GM18868 (cell line): ENCODE results near the gene SCYGR2.

Experiments used
- ATAC-seq: cut with Tn5 transposase; IDR thresholded peaks from one replicate; pipeline ENCODE4 v1.9.1; 2021; ENCODE audit warnings: mild to moderate bottlenecking, moderate library complexity; ENCODE audit not compliant: unreplicated experiment

SCYGR2 gene

GRCh38 chr2:227612546-227613271 lies 14.0 kb downstream of the SCYGR2 start:
- no peak for ATAC-seq

- no peak for ATAC-seq
These were observed 14.6 kb downstream of the SCYGR2 start for GRCh38 chr2:227613272-227613660.

DNA sequence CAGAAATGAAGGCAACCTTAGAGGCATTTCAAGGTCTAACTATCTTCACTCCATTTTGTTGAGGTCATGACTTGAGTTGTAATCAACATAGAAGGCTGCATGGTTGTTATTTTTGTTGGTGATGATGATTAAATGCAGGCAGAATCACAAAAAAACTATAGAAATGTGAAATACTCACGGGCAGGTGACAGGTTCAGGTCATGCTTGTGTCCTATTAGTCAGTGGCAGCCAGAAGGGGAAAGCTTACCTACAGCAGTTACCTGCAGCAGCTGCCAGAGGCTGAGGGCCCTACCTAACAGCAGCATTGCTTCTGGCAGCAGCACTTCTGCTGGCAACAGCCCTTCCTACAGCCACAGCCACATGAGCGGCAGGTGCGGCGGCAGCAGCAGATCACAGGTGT lies 15.6 kb downstream of the SCYGR2 start:
- no peak for ATAC-seq

- ATAC-seq = no peak
These were observed 16.0 kb downstream of the SCYGR2 start, which contains the start of gene SCYGR3 for GRCh38 chr2:227614740-227615139. SCYGR3 (minus strand) TSS chr2:227614840; CDS start chr2:227614840, 0 bp downstream.

GRCh38 chr2:227615181-227615580 lies 16.5 kb downstream of the SCYGR2 start:
- no peak for ATAC-seq

GRCh38 chr2:227615906-227616305 lies 17.2 kb downstream of the SCYGR2 start:
- ATAC-seq = no peak

DNA sequence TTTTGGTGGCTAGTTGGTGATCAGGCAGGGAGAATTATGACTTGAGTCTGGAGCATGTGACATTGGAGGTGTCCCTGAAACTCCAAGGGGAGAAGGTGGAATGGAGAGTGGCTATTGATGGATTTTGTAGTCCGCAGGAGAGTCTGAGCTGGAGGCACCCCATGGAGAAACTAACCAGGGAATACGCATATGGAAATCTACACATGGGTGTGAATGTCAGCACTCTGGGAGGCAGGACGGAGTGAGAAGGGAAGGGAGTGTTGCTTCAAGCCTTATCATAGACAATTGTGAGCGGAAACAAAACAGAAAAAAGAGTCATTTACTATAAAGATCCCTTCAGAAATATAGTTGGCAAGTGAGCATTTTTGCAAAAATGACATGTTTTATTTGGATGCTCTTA lies 17.9 kb downstream of the SCYGR2 start:
- ATAC-seq = no peak

DNA sequence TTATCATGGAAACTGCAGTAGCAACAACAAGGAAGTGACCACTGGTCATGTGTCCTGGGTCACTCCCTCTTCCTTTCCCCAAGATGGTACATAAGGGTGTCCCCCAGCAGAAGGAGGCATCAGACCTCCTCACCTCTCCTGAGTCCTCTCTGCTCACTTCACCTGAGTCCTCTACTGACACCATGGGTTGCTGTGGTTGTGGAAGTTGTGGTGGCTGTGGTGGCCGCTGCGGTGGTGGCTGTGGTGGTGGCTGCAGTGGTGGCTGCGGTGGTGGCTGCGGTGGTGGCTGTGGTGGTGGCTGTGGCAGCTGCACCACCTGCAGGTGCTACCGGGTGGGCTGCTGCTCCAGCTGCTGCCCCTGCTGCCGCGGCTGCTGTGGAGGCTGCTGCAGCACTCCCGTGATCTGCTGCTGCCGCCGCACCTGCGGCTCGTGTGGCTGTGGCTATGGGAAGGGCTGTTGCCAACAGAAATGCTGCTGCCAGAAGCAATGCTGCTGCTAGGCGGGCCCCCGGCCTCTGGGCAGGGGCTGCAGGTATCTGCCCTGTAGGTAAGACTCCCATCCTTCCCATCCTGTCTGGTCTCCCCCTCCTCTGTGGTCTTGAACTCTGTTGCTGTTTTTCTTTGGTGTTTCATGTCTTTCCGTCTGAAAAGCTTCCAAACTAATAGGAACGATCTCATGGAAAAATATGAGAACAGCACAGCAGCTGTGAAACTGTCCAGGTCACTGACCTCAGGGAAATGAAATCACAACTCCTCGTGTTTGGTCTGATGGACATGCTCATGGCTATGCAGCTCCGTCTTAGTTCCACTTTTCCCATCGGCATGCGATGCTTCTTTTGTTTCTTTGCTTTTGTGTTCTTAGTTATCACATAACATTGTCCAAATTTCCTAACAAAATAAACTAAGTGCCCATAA lies 18.9 kb downstream of the SCYGR2 start, which contains the start of gene SCYGR4:
SCYGR4 (plus strand) TSS at position 183 of the 915 bp plus-strand sequence; CDS start at position 183, 0 bp downstream.
- ATAC-seq = no peak

GRCh38 chr2:227623226-227623625 lies 24.5 kb downstream of the SCYGR2 start:
- no peak for ATAC-seq

GRCh38 chr2:227625420-227625819 lies 26.7 kb downstream of the SCYGR2 start:
- no peak for ATAC-seq

GRCh38 chr2:227626580-227627151 lies 28.0 kb downstream of the SCYGR2 start:
- ATAC-seq = no peak

DNA sequence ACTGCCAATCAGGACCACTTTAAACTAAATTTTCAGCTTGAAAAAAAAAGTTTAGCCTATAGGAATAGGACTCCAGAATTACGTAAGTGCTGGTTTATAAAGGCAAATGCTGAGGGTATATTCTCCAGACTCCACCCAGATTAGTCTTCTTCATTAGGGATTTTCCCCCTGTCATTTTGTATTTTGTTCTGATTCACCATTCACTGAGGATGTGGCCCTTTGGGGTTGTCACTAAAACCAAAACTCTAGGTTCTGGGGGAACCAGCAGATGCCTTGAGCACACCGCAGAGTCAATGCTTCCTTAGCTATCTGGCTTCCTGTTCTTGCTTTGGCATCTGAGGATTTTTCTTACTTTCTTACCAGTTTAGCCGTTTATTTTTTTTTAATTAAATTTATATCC lies 29.1 kb downstream of the SCYGR2 start:
- peak; percentile 100 for ATAC-seq

GRCh38 chr2:227629435-227629834 lies 30.7 kb downstream of the SCYGR2 start:
- no peak for ATAC-seq

DNA sequence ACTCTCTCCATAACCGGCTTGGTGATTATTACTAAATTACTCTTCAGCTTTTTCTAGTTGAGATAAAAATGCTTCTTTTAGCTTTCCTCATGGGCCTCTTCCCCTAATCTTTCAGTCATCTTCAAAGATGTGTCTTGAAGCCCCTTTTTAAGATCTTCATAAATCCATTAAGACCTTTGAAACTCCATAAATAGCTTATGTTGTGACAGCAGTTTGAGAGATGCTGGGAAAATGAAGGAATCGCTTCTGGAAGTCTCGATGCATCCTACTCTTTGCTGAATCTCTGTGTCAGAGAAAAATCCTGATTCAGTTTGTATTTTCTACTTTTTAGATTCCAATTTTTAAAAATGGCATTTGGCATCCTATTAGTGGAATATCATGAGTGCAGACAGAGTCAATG lies 31.6 kb downstream of the SCYGR2 start:
- no peak for ATAC-seq

GRCh38 chr2:227632827-227633226 lies 34.1 kb downstream of the SCYGR2 start:
- ATAC-seq = no peak

DNA sequence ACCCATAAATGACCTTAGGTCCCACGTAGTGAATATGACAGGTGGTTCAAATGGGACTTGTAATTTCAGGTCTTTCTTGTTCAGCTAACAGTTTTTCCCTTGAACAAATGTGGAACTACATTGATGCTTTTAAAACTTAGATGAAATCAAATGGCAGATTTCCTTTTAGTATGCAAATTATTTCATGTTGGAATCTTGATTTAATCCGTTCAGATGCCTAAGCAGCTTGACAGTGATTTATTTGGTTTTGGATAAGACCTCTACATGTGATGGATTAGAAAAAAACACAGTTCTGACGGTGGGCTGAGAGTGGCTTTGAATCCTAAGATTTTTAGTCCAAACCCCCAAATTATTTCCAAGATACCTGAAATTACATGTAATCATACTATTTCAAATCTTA lies 35.5 kb downstream of the SCYGR2 start:
- ATAC-seq = no peak

DNA sequence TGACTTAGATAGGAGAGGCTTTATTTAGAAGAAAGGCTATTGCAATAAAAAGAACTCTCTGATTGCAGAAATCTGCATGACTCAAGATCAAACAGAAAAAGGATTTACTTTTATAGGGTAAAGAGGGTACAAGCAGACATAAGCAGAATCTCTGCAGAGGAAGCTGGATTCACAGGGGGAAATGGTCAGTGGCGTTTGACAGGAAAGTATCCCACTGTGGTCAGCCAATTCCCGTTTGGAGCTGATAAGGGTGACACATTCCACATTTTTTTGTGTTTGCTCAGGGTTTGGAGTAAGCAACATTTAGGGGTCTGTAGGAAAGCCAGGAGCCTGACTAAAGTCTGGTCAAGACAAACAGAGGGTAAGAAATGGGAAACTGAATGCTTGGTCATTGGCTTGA lies 44.0 kb downstream of the SCYGR2 start:
- no peak for ATAC-seq

- peak; percentile 50 for ATAC-seq
These were observed 45.4 kb downstream of the SCYGR2 start for GRCh38 chr2:227643990-227644551.
